SKM-1 treated with dmso at 0.1 percent for 144 hours (cell line): ENCODE results near the gene RBM15B.

Source experiments
- DNase-seq: peaks from one replicate; lab custom pipeline; 2025; ENCODE audit not compliant: unreplicated experiment; lab: John Stamatoyannopoulos, UW

RBM15B gene

DNA sequence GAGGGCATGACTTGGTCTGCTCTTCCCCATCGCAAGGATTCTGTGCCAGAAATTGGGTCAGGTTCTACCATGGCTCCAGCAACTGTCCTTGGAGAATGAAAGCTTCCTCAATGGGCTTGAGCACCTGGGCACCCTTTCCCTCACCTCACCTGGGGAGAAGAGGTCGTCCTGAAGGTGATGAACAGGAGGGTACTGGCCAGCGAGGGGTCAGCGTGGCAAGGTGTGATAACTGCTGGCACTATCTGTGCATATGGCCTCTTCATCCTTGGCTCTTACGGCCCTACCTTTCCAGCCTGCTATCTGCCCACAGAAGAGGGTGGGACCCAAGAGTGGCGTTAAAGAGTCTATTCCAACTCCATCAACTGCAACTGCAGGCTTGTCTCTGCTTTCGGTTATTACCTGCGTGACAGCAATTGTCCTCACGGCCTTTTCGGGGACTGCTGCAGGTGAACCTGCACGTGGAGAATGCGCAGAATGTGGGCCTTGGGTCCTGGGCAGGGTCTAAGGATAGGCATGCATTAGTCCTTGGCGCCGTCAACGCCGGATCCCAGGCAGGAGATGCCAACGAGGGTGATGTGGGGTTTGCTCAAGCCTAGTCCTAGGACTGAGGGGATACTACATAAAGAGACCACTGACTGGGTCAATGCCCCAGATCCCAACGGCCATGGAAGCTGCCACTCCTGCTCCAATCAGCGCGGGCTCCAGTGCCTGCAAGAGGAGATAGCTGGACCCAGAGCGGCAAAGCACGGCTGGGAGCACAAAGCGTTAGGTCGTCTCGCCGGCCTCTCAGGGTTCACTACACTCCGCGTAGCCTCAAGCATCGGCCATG is 625 bp upstream of the RBM15B start:
- DNase-seq = no peak

- no peak for DNase-seq
Measured at GRCh38 chr3:51391566-51392354, 675 bp downstream of the RBM15B start.

DNA sequence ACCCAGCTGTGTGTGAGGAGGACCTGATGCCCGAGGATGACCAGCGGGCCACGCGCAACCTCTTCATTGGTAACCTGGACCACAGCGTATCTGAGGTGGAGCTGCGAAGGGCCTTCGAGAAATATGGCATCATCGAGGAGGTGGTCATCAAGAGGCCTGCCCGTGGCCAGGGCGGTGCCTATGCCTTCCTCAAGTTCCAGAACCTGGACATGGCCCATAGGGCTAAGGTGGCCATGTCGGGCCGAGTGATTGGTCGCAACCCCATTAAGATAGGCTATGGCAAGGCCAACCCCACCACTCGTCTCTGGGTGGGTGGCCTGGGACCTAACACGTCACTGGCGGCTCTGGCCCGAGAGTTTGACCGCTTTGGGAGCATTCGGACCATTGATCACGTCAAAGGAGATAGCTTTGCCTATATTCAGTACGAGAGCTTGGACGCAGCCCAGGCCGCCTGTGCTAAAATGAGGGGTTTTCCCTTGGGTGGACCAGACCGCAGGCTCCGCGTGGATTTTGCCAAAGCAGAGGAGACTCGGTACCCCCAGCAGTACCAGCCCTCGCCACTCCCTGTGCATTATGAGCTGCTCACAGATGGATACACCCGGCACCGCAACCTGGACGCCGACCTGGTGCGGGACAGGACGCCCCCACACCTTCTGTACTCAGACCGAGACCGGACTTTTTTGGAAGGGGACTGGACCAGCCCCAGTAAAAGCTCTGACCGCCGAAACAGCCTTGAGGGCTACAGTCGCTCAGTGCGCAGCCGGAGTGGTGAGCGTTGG is 1.5 kb downstream of the RBM15B start:
- no peak for DNase-seq

DNA sequence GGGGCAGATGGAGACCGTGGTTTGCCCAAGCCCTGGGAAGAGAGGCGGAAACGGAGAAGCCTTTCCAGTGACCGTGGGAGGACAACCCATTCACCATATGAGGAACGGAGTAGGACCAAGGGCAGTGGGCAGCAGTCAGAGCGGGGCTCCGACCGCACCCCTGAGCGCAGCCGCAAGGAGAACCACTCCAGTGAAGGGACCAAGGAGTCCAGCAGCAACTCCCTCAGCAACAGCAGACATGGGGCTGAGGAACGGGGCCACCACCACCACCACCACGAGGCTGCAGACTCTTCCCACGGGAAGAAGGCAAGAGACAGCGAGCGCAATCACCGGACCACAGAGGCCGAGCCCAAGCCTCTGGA is 2.0 kb downstream of the RBM15B start:
- DNase-seq = no peak

DNA sequence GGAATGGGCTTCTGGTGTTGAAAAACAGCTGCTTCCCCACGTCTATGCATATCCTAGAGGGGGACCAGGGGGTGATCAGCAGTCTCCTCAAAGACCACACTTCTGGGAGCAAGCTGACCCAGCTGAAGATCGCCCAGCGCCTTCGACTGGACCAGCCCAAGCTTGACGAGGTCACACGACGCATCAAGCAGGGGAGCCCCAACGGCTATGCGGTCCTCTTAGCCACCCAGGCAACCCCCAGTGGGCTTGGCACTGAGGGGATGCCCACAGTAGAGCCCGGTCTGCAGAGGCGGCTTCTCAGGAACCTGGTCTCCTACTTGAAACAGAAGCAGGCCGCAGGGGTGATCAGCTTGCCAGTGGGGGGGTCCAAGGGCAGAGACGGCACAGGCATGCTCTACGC is 2.5 kb downstream of the RBM15B start:
- no peak for DNase-seq

DNA sequence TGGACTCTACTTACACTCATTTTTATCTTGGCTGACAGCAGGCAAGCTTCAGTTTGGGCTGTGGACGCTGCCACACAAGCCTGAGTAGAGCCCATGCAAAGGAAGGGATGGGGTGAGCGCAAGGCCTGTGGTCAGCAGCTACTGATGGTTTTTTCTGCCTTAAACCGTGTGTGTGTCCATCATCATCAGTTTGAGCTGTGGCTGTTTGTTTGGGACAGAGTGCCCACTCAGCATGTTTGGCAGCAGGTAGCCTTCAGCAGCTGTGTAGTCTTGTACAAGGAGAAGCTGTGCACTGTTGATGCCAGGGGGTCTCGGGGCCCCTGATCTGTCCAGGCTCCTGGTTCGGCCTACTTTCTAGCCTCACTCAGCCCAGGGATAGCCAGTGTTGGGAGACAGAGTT is 3.5 kb downstream of the RBM15B start:
- no peak for DNase-seq

GRCh38 chr3:51395493-51396213 is 4.6 kb downstream of the RBM15B start:
- DNase-seq = no peak

DNA sequence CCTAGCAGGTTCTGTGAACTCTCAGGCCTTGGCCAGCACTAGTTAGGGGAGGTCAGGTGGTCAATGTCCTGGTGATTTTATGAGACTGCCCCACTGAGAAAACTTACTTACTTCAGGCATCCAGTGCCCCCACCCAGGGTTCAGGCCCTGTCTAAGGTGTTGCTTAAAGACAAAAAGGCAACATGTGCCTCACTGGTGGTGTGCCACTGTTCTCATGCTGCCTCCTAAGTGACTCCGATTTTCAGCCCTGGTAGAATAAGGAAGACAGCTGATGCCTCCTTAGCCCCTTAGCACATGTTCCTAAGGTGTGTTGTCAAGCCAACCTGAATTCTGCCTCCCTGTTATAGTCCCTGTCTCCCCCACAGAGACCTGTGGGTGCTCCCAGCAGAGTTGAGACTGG is 5.3 kb downstream of the RBM15B start:
- no peak for DNase-seq

DNA sequence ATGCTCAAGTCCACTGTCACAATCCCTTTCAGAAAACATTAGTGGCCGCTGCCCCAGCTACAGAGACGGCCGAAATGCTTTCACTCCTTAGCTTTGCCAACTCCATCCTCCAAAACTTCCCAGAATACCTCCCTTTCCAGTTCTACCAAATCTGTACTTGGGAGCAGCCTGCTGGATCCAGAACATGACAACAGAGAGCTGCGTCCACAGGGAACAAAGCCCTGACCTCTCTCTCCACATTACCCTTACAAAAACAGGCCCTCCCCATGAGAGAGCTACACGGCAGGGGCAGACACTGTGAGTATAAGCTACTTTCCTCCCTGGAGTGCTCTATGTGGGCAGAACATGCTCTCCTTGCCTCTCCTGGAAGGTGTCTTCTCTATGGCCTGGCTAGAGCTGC is 6.3 kb downstream of the RBM15B start:
- no peak for DNase-seq

GRCh38 chr3:51398595-51399310 is 7.7 kb downstream of the RBM15B start:
- DNase-seq = no peak

DNA sequence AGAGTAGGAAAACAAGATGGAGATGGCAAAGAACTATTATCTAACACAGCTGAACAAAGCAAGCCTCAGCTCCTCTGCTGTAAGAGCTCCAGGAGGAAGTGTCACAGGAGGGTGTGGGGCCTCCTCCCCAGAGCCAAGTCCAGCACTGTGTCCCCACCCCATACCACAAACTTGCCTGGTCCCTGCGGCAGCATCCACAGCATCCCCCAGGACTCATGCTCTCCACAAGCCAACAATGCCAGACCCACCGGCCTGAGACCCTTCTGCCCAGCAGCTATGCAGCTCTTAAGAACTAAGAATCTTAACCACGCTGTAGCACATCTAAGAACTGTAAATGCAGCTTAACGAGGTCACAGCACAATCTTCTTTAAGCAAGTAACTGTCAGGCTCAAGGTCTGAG is 9.1 kb downstream of the RBM15B start:
- no peak for DNase-seq

GRCh38 chr3:51401735-51402134 is 10.7 kb downstream of the RBM15B start:
- peak; percentile 35 for DNase-seq

- DNase-seq = no peak
Measured at GRCh38 chr3:51403675-51404074, 12.6 kb downstream of the RBM15B start.

DNA sequence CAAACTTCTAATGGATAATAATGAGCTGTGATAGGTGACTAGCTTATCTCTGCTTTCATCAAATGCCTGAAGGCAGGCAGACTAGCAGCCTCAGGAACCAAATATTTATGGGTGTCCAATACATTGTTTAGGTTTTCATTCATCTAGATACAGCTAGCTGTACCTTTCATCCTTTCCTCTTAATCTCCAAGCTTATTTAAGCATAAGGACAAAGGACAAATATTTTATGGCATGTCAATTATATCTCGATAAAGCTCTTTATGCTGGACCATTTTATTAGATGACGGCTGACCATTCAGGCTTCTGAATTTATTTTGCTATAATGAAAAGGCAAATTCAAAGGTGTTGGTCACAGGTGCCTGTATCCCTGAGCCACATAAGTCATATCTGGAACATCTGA is 16.9 kb downstream of the RBM15B start:
- DNase-seq = no peak

DNA sequence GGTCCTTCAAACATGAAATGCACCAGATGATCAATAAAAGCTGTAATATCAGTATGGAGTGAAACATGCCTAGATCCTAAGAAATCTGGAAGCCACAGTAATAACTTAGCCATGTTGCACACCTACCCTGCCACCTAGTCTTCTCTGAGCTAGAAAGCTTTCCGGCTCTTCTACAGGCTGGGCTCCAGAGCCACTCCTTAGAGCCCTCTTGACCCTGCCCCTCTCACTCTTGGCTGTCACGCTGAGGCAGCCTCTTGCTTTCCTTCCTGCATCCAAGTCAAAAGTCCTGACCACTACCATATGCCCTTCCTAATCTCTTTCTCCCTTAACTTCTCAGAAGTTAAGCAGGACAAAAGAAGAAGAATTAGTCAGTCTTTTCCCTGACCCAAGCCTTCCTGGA is 17.7 kb downstream of the RBM15B start:
- no peak for DNase-seq

DNA sequence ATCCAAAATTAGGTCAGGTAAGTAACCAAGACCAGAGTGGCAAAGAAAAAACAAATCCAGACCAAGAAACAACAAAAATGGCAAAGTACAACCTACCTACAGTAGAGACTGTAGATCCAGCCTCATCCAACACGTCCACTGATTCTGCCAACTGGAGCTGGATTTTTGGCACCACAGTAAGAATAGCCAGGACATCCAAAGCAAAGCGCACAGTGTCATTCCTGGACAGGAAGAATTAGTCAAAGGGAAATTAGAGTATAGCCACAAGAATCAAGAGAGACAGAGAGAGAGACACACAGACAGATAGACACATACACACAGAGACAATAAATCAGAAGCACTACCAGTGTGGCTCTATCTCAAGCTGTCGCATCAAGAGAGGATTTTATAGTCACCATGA is 31.1 kb downstream of the RBM15B start:
- no peak for DNase-seq

DNA sequence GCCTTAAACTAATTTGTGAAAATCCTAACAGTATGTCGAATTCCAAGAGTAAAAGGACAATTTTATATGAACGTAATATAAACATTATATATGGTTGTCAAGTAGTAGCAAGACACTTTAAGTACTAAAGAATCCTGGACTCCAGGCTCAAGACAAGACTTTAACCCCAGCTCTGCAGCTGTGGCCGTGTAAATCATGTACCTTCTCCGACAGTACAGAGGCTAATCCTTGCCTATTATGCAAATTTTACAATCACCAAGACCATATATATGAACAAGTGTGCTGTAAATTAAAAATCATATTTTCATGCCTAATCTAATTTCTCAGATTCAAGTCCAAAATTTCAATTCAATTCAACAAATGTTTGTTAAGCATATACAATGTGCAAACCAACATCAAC is 35.8 kb downstream of the RBM15B start:
- no peak for DNase-seq

- no peak for DNase-seq
Measured at GRCh38 chr3:51429138-51429537, 38.1 kb downstream of the RBM15B start.

DNA sequence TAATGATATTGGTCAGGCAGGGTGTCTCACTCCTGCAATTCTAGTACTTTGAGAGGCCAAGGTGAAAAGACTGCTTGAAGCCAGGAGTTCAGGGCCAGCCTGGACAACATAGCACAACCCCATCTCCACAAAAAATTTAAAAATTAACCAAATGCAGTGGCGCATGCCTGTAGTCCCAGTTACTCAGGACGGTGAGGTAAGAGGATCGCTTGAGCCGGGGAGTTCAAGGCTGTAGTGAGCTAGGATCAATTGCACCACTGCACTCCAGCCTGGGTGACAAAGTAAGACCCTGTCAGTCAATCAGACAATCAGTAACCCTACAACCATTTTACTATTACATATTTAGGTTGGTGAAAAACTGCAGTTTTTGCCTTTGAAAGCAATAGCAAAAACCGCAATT is 43.0 kb downstream of the RBM15B start:
- no peak for DNase-seq

DNA sequence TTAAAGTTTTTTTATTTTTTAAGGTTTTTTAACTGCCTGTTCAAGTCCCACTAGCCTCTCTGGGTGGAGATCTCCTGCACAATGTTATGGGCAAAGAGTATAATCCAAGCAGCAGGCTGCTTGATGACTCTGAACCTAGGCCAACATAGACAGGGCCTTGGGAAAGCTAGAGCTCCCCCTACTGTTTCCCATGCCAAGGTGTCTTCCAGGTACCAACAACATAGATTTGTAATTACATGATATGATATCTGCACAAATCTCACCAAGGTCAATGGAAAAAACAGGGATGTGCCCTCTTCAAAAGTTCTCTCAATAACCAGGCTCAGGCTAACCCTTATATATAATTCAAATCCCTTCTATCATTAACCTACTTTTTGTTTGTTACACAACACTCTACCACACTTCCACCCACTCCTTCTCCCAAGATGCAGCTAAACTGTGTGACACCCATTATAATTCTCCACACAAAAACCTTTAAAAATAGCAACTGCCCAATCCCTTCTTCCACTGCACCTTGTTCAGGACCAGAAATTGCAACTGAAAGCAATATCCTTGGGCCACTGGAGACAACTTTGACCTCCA is 43.8 kb downstream of the RBM15B start:
- peak; percentile 24 for DNase-seq
